Activated CD8-positive, alpha-beta T cell treated with anti-CD3 and anti-CD28 coated beads for 36 hours (primary cell): ENCODE results near the gene ARHGAP5. TPM values are rescaled to one million over a fixed set of nuclear protein-coding genes. Genes with fewer than 3 reads are reported as not detected.

Source experiments
- ATAC-seq: fragments of 200-7000 bp; cut with Tn5 transposase; one replicate; pipeline ENCODE4 v1.10.0; 2021; ENCODE audit warnings: mild to moderate bottlenecking, moderate library complexity
- CTCF ChIA-PET: fragments of 350-600 bp; sonication (Branson Sonifier 250); formaldehyde crosslinking; loops from one replicate; lab custom pipeline; 2021; ENCODE audit warnings: antibody characterized with exemption; lab: Charles Lee
- POLR2A ChIA-PET: fragments of 350-600 bp; sonication (Branson Sonifier 250); formaldehyde crosslinking; loops from one replicate; lab custom pipeline; 2021; ENCODE audit warnings: antibody characterized with exemption; lab: Charles Lee
- DNase-seq: peaks from one replicate; pipeline ENCODE4 v3.0.0-alpha.2; 2020
- H3K27ac Mint-ChIP-seq: one replicate; pipeline ENCODE4 v1.8.0; 2021; ENCODE audit warnings: mild to moderate bottlenecking, mixed read lengths
- H3K27me3 Mint-ChIP-seq: one replicate; pipeline ENCODE4 v1.8.0; 2021; ENCODE audit warnings: mixed read lengths
- H3K36me3 Mint-ChIP-seq: one replicate; pipeline ENCODE4 v1.8.0; 2021; ENCODE audit warnings: low read depth, mixed read lengths
- H3K4me1 Mint-ChIP-seq: one replicate; pipeline ENCODE4 v1.8.0; 2021; ENCODE audit warnings: low read depth, mixed read lengths
- H3K4me3 Mint-ChIP-seq: one replicate; pipeline ENCODE4 v1.8.0; 2021; ENCODE audit warnings: mild to moderate bottlenecking, moderate library complexity, mixed read lengths
- H3K9me3 Mint-ChIP-seq: one replicate; pipeline ENCODE4 v1.8.0; 2021; ENCODE audit warnings: mixed read lengths
- intact Hi-C: fragments of 100-400 bp; cut with micrococcal nuclease; formaldehyde crosslinking; loops from one replicate; pipeline ENCODE4 v1.10.0; 2022
- total RNA-seq, 2 experiments: library from RNA; stranded (reverse); gene quantifications; one replicate each; pipeline ENCODE4 v1.2.3, GENCODE V29; 2021
- TF ChIP-seq, protein P1 (sequence below): fragments of 200-600 bp; IDR thresholded peaks from one replicate; pipeline ENCODE4 v1.8.0; 2022; ENCODE audit warnings: antibody characterized with exemption, mild to moderate bottlenecking

Gene ARHGAP5, protein sequence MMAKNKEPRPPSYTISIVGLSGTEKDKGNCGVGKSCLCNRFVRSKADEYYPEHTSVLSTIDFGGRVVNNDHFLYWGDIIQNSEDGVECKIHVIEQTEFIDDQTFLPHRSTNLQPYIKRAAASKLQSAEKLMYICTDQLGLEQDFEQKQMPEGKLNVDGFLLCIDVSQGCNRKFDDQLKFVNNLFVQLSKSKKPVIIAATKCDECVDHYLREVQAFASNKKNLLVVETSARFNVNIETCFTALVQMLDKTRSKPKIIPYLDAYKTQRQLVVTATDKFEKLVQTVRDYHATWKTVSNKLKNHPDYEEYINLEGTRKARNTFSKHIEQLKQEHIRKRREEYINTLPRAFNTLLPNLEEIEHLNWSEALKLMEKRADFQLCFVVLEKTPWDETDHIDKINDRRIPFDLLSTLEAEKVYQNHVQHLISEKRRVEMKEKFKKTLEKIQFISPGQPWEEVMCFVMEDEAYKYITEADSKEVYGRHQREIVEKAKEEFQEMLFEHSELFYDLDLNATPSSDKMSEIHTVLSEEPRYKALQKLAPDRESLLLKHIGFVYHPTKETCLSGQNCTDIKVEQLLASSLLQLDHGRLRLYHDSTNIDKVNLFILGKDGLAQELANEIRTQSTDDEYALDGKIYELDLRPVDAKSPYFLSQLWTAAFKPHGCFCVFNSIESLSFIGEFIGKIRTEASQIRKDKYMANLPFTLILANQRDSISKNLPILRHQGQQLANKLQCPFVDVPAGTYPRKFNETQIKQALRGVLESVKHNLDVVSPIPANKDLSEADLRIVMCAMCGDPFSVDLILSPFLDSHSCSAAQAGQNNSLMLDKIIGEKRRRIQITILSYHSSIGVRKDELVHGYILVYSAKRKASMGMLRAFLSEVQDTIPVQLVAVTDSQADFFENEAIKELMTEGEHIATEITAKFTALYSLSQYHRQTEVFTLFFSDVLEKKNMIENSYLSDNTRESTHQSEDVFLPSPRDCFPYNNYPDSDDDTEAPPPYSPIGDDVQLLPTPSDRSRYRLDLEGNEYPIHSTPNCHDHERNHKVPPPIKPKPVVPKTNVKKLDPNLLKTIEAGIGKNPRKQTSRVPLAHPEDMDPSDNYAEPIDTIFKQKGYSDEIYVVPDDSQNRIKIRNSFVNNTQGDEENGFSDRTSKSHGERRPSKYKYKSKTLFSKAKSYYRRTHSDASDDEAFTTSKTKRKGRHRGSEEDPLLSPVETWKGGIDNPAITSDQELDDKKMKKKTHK (N-terminal part only)
- total RNA-seq = 10 to 100 TPM; 32.5 to 36.0 TPM

DNA sequence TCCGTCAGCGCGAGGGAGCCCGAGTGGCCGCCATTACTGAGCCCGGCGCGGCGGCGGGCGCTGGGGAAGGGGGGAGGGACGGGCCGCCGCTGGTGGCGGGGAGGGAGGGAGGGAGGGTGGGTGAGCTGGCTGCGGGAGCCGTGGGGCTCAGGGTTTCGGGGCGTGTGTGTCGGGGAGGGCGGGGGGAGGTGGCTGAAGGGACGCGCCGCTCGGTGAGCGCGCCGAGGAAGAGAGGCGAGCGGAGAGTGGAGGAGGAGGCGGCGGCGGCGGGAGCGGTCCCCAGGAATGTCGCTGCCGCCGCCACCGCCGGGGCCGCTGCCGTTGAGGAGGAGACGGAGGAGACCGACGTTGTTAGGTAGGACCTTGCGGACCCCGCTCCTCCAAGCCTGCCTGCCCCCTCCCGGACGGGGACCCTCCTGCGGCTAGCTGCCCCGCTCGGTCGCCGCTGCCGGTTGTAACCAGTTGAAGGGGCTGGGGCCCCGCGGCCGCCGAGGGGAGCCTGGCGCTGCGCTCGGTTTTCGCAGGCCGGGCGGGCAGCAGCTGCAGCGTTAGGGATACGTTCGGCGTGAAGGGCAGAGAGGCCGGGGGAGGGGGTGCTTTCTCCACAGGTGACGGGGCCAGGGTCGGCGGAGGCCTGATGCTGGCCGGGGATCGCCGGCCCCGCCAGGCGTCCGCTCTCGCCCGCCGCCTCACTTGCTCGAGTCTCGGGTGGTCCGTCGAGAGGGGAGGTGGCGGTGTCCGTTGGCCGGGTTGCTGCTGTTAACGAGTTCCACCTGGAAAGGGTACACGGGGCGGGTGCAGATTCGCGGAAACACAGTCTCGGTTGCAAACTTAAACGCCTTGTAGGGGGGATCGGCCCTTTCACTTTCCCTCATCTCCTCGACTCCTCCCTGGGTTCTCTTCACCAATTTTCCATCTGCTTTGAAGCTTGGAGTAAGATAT is at the start of gene ARHGAP5:
ARHGAP5 (plus strand) TSS at position 224 of the 942 bp plus-strand sequence. CDS start 13,366 bp downstream, outside the sequence.
- no peaks in the 10 kb centered on the region for H3K9me3 Mint-ChIP-seq
- peaks cover 34% of the 10 kb centered on the region for H3K4me1 Mint-ChIP-seq
- intact Hi-C loops = loop anchor here (1.0 to 10.0 kb wide), 3 partner anchors 125 to 487 kb away; partner anchors contain the start of gene RNU6-7
- ChIA-PET POLR2A (interaction anchor here (0.7 to 1.9 kb wide), 9 partner anchors 9 to 1642 kb away, joined by 3 to 6 read pairs (median 4); partner anchors contain the start of genes DTD2, RNU6-7 and RNU6-8), CTCF (interaction anchor here (1.0 to 1.8 kb wide), 6 partner anchors 126 to 177 kb away, joined by 4 to 11 read pairs (median 6); partner anchors contain the start of gene RNU6-8)
- no peaks in the 10 kb centered on the region for H3K36me3 Mint-ChIP-seq
- peak within 1 kb of the TSS; percentile 92 for H3K27ac Mint-ChIP-seq
- peak within 1 kb of the TSS; percentile 87 for H3K4me3 Mint-ChIP-seq
- peaks cover 3% of the 10 kb centered on the region for H3K27me3 Mint-ChIP-seq
- TF ChIP-seq, protein P1, sequence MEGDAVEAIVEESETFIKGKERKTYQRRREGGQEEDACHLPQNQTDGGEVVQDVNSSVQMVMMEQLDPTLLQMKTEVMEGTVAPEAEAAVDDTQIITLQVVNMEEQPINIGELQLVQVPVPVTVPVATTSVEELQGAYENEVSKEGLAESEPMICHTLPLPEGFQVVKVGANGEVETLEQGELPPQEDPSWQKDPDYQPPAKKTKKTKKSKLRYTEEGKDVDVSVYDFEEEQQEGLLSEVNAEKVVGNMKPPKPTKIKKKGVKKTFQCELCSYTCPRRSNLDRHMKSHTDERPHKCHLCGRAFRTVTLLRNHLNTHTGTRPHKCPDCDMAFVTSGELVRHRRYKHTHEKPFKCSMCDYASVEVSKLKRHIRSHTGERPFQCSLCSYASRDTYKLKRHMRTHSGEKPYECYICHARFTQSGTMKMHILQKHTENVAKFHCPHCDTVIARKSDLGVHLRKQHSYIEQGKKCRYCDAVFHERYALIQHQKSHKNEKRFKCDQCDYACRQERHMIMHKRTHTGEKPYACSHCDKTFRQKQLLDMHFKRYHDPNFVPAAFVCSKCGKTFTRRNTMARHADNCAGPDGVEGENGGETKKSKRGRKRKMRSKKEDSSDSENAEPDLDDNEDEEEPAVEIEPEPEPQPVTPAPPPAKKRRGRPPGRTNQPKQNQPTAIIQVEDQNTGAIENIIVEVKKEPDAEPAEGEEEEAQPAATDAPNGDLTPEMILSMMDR = no peak
- ATAC-seq (peak; percentile 13), DNase-seq (peak; percentile 64)

DNA sequence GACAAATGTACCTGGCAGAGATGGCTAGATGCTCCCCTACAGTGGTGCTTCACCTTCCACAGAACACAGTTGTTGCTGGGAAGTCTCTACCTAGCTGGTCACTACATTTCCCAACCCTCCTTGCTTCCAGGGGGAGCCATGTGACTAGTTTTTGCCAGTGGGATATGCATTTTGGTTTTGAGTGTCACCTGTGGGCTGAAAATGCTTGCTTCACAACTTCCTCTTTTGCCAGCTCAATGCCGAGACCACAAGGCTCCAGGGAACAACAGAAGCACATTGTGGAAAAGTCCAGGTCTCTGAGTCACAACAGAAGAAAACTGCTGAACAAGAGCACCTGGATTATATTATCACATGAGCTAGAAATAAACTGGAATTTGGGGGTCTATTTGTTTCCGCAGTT is 48.5 kb upstream of the ARHGAP5 start:
- POLR2A ChIA-PET = no interaction called here
- CTCF ChIA-PET = no interaction called here

DNA sequence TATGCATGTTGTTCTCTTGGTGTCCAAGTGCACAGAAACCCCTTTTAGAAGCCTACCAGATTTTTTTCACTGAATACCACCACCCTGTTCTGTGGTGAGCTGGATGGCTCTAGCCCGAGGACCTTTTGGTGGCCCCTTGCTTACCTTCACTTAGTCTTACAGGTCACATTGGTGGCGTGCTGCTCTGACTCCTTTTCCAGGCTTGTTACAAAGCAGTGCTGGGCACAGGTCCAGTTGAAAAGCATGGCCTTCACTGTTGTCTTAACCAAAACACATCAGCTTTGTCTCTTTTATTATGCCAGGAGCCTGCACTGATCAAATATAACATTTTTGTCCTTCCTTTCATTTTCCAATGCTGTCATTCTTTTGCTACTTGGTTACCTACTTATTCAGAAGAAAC is 43.6 kb upstream of the ARHGAP5 start:
- Mint-ChIP-seq H3K27ac (no peak overlapping the region), H3K27me3 (peaks cover 1% of the 10 kb centered on the region), H3K4me3 (no peak overlapping the region), H3K36me3 (no peaks in the 10 kb centered on the region), H3K4me1 (no peaks in the 10 kb centered on the region), H3K9me3 (no peaks in the 10 kb centered on the region)
- intact Hi-C loops = no loop called here
- POLR2A ChIA-PET = no interaction called here
- ATAC-seq (no peak), DNase-seq (no peak)
- CTCF ChIA-PET = interaction anchor here (1.5 kb wide), 1 partner anchor 108 kb away, joined by 3 read pairs; no protein-coding TSS in a partner anchor
- TF ChIP-seq, protein P1 = no peak

More for the DNA sequence above, 48.5 kb upstream of the ARHGAP5 start:
- H3K9me3 Mint-ChIP-seq = no peaks in the 10 kb centered on the region
- TF ChIP-seq, protein P1 = no peak
- H3K4me3 Mint-ChIP-seq = no peak overlapping the region
- intact Hi-C loops = no loop called here
- peaks cover 5% of the 10 kb centered on the region for H3K27me3 Mint-ChIP-seq
- no peak for ATAC-seq
- DNase-seq = no peak
- no peaks in the 10 kb centered on the region for H3K36me3 Mint-ChIP-seq
- no peak overlapping the region for H3K27ac Mint-ChIP-seq
- no peaks in the 10 kb centered on the region for H3K4me1 Mint-ChIP-seq

DNA sequence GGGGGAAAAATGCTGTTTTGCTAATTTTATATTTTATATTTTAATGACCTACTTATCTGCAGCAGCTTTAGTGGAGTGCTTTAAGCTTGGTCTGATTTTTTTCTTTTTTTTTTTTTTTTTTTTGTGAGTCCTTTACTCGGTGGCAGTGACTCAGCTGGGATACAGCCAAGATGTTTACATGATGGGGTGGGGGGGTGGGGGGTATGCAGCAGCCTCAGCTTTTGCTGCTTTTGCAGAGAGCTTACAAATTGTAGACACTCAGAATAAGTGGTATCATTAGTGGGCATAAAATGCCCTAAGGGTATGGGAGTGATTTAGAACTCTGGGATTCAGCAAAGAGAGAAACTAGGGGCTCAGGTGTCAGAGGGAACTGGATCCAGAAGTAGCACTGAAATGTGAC is 38.2 kb upstream of the ARHGAP5 start:
- TF ChIP-seq, protein P1 = no peak
- H3K27me3 Mint-ChIP-seq = peaks cover 4% of the 10 kb centered on the region
- H3K27ac Mint-ChIP-seq = no peak overlapping the region
- no peaks in the 10 kb centered on the region for H3K9me3 Mint-ChIP-seq
- ChIA-PET POLR2A (no interaction called here), CTCF (no interaction called here)
- H3K4me1 Mint-ChIP-seq = no peaks in the 10 kb centered on the region
- intact Hi-C loops = no loop called here
- H3K4me3 Mint-ChIP-seq = no peak overlapping the region
- no peaks in the 10 kb centered on the region for H3K36me3 Mint-ChIP-seq
- no peak for DNase-seq
- no peak for ATAC-seq
